Measurements from ENCODE around the gene MYH3.

Gene MYH3

GRCh38 chr17:10683853-10684252 is 26.7 kb upstream of the MYH3 start:
- Histone ChIP-seq H3K4me1 (ENCODE audit: low read length) (no peaks in the 10 kb centered on the region), H3K27ac (ENCODE audit: low read length) (no peak overlapping the region), H3K9me3 (ENCODE audit: insufficient read depth, low read length) (no peaks in the 10 kb centered on the region), H3K4me3 (ENCODE audit: low read length) (no peak overlapping the region), H3K36me3 (replicated peaks; ENCODE audit: low read depth, low read length) (peaks cover 31% of the 10 kb centered on the region), H3K4me2 (ENCODE audit: low read length) (no peak overlapping the region), H3K9ac (ENCODE audit: low read length) (no peak overlapping the region), H2AFZ (ENCODE audit: low read depth, low read length) (no peak overlapping the region), H3K79me2 (ENCODE audit: low read length) (peaks cover 16% of the 10 kb centered on the region), H3K27me3 (ENCODE audit: low read depth, low read length) (no peaks in the 10 kb centered on the region), H4K20me1 (ENCODE audit: insufficient read depth, low read length) (no peaks in the 10 kb centered on the region)
- TF ChIP-seq EZH2phosphoT487 (IDR thresholded peaks at IDR 0.05; ENCODE audit: low read depth), result no peak
- peak; percentile 47 for TF ChIP-seq CTCF (IDR thresholded peaks at IDR 0.05; ENCODE audit: low read depth, low read length)

- H3K9me3 ChIP-seq (ENCODE audit: insufficient read depth, low read length), result no peaks in the 10 kb centered on the region
- H2AFZ ChIP-seq (ENCODE audit: low read depth, low read length), result no peak overlapping the region
- no peaks in the 10 kb centered on the region for H3K79me2 ChIP-seq (ENCODE audit: low read length)
- no peak overlapping the region for H3K9ac ChIP-seq (ENCODE audit: low read length)
- TF ChIP-seq CTCF (IDR thresholded peaks at IDR 0.05; ENCODE audit: low read depth, low read length) (no peak), EZH2phosphoT487 (IDR thresholded peaks at IDR 0.05; ENCODE audit: low read depth) (no peak)
- H3K4me3 ChIP-seq (ENCODE audit: low read length), result no peak overlapping the region
- H3K36me3 ChIP-seq (replicated peaks; ENCODE audit: low read depth, low read length), result peaks cover 22% of the 10 kb centered on the region
- H3K4me2 ChIP-seq (ENCODE audit: low read length), result no peak overlapping the region
- no peak overlapping the region for H3K27ac ChIP-seq (ENCODE audit: low read length)
- H3K4me1 ChIP-seq (ENCODE audit: low read length), result no peaks in the 10 kb centered on the region
- H4K20me1 ChIP-seq (ENCODE audit: insufficient read depth, low read length), result no peaks in the 10 kb centered on the region
- H3K27me3 ChIP-seq (ENCODE audit: low read depth, low read length), result no peaks in the 10 kb centered on the region
Observed at GRCh38 chr17:10681866-10682446, 24.8 kb upstream of the MYH3 start.

- TF ChIP-seq EZH2phosphoT487 (IDR thresholded peaks at IDR 0.05; ENCODE audit: low read depth) (no peak), CTCF (IDR thresholded peaks at IDR 0.05; ENCODE audit: low read depth, low read length) (no peak)
- Histone ChIP-seq H3K4me2 (ENCODE audit: low read length) (no peak overlapping the region), H3K4me1 (ENCODE audit: low read length) (no peaks in the 10 kb centered on the region), H3K4me3 (ENCODE audit: low read length) (no peak overlapping the region), H3K27me3 (ENCODE audit: low read depth, low read length) (no peaks in the 10 kb centered on the region), H3K79me2 (ENCODE audit: low read length) (no peaks in the 10 kb centered on the region), H2AFZ (ENCODE audit: low read depth, low read length) (no peak overlapping the region), H3K36me3 (replicated peaks; ENCODE audit: low read depth, low read length) (no peaks in the 10 kb centered on the region), H3K27ac (ENCODE audit: low read length) (no peak overlapping the region), H3K9ac (ENCODE audit: low read length) (no peak overlapping the region), H4K20me1 (ENCODE audit: insufficient read depth, low read length) (no peaks in the 10 kb centered on the region), H3K9me3 (ENCODE audit: insufficient read depth, low read length) (no peaks in the 10 kb centered on the region)
Observed at GRCh38 chr17:10674704-10675103, 17.6 kb upstream of the MYH3 start.

GRCh38 chr17:10673312-10673711 is 16.2 kb upstream of the MYH3 start:
- no peak overlapping the region for H3K4me3 ChIP-seq (ENCODE audit: low read length)
- no peak overlapping the region for H3K27ac ChIP-seq (ENCODE audit: low read length)
- no peaks in the 10 kb centered on the region for H3K9me3 ChIP-seq (ENCODE audit: insufficient read depth, low read length)
- no peak for TF ChIP-seq EZH2phosphoT487 (IDR thresholded peaks at IDR 0.05; ENCODE audit: low read depth)
- no peak for TF ChIP-seq CTCF (IDR thresholded peaks at IDR 0.05; ENCODE audit: low read depth, low read length)
- no peak overlapping the region for H3K9ac ChIP-seq (ENCODE audit: low read length)
- H2AFZ ChIP-seq (ENCODE audit: low read depth, low read length), result no peak overlapping the region
- H3K4me1 ChIP-seq (ENCODE audit: low read length), result no peaks in the 10 kb centered on the region
- no peaks in the 10 kb centered on the region for H3K79me2 ChIP-seq (ENCODE audit: low read length)
- no peaks in the 10 kb centered on the region for H4K20me1 ChIP-seq (ENCODE audit: insufficient read depth, low read length)
- no peak overlapping the region for H3K4me2 ChIP-seq (ENCODE audit: low read length)
- no peaks in the 10 kb centered on the region for H3K27me3 ChIP-seq (ENCODE audit: low read depth, low read length)
- no peaks in the 10 kb centered on the region for H3K36me3 ChIP-seq (replicated peaks; ENCODE audit: low read depth, low read length)
